SK-N-SH (cell line): ENCODE measurements around the gene EIF1AD.

ENCODE experiments used
- CTCF ChIP-seq: fragments of 200-600 bp; sonication (generic); IDR thresholded peaks from 2 replicates; pipeline ENCODE4 v1.6.1; 2017; ENCODE audit warnings: antibody characterized with exemption, mild to moderate bottlenecking, moderate library complexity
- PBX3 ChIP-seq: IDR thresholded peaks from 2 replicates; pipeline ENCODE4; 2012
- RFX5 ChIP-seq: IDR thresholded peaks from 2 replicates; pipeline ENCODE4 v1.6.1; 2012; ENCODE audit warnings: mild to moderate bottlenecking, improper control_type of control experiment, low read length
- SMC3 ChIP-seq: IDR thresholded peaks from 2 replicates; pipeline ENCODE4 v1.6.1; 2012; ENCODE audit warnings: low read depth, low read length, improper control_type of control experiment
- TEAD4 ChIP-seq: IDR thresholded peaks from 2 replicates; pipeline ENCODE4 v1.4.0; 2012; ENCODE audit warnings: mild to moderate bottlenecking, borderline replicate concordance; ENCODE audit not compliant: insufficient read depth
- YY1 ChIP-seq: IDR thresholded peaks from 2 replicates; pipeline ENCODE4 v1.4.0; 2012; ENCODE audit warnings: low read depth, mild to moderate bottlenecking
- ZBTB33 ChIP-seq: IDR thresholded peaks from 2 replicates; pipeline ENCODE4 v1.4.0; 2012; ENCODE audit warnings: low read depth, borderline replicate concordance

GRCh38 chr11:65981972-65982823 lies 19.8 kb downstream of the EIF1AD start:
- TF ChIP-seq CTCF (no peak), PBX3 (no peak), SMC3 (no peak), RFX5 (no peak), ZBTB33 (no peak), TEAD4 (no peak), YY1 (no peak)
